Stimulated activated CD4-positive, alpha-beta T cell treated with anti-CD3 and anti-CD28 coated beads, TNF-alpha, amount 100 ng/mL, for 4 hours (primary cell): ENCODE data around the gene STK17B.

ENCODE experiments used
- DNase-seq, 3 experiments: peaks; one replicate each; pipeline ENCODE4 v3.0.0-alpha.2; 2020; ENCODE audit warnings: low read depth in 3 of 3

STK17B gene

DNA sequence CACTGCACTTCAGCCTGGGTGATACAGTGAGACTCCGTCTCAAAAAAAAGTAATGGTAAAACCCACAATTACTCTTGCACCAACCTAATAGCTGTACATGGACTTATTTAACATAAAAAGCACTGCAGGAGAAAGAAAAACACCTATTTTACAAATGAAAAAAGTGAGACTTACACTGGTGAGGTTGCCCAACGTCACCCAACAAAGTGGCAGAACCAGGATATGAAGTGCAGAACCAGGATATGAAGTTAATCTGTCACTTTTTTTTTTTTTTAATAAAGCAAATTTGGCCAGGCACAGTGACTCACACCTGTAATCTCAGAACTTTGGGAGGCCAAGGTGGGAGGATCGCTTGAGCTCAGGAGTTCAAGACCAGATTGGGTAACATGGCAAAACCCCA is 13.5 kb upstream of the STK17B start:
- DNase-seq = no peak

DNA sequence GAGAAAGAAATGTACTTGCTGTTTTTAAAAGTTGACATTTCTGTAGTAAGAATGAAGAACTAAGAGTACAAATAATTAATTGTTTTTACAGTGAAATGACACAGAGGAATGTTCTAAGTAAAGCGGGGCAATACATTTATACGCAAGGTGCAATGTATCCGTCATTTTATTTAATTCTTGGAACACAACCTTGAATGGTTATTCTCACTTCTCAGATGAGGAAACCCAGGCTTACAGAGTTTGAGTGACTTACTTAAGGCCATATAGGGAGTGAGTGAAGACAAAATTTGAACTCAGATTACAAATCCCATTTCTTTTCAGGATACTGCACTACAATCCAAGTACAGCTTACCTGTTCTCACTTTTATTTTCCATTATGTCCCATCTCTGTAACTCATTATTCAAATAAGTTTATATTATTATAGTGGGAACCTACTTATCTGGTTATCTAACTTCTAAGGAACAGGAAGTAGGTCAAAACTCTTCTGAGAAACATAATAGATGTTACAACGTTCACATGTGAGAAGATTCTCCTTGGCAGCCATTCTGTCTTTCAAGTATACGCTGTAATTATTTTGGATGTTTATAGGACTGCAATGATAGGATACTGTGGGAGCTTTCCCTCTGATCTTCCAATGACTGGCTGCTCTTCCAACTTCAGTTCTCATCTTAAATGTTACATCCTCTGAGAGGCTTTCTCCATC is 12.3 kb upstream of the STK17B start:
- no peak for DNase-seq

DNA sequence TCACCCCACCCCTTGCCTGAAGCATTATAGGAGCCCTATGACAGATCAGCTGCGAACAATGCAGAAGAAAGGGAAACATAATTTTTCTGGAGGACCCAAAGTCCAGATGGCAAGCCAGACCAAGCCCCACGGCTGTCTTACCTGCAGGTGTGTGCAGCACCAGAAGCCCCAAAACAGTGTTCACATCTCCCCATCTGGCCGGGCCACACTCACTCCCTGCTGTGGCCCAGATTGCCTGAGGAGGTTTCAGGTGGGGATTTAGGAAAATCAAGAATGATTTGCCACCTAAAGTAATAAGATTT is 11.7 kb upstream of the STK17B start:
- no peak for DNase-seq

DNA sequence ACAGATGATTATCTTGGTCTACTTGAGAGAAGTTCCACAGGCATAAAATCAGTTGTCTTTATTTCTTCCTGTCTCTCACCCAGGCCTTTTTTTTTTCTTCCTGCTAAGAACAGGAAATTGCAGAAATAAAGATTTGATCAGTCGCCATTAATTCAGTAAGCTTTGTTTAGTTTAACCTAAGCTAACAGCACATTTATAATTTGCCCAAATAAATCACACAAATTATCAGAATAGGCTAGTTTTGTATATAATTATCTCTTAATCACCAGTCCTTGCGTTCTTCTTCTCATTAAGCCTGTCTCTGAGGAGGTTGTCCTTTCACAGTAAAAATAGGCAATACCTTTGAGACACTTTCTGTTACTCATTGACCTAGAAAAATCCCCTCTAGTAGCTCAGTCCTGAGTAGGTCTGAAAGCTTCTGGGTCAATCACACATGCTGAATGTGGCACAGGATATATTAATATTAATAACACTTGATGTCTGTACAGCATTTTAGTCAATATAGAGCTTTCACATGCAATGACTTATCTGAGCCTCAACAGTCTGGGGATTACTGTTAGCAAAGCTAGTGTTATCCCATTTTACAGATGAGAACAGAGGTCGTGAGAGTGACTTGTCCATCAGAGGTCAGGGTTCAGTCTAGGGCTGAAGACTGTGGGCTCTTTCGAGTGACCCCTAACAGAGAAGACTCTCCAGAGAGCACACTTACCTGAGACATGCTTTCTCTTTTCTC is 11.2 kb upstream of the STK17B start:
- no peak for DNase-seq

DNA sequence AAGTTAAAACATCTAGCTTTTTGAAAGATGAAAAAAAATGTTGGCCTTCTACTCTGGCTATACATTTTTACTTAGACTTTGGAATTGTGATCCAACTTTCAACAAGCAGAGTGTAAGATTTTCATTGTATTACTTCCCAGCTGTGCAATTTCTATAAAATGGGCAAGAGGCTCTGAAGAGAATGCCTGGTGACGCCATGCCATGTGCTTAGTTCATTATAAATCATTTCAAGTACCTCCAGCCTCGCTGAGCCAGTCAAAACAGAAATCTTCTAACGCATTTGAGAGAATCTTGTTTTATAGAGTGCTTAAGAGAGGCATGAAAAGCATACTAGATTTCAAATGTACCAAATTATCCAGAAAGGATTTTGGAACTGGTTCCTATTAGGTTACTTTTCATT is 10.1 kb upstream of the STK17B start:
- DNase-seq = no peak

DNA sequence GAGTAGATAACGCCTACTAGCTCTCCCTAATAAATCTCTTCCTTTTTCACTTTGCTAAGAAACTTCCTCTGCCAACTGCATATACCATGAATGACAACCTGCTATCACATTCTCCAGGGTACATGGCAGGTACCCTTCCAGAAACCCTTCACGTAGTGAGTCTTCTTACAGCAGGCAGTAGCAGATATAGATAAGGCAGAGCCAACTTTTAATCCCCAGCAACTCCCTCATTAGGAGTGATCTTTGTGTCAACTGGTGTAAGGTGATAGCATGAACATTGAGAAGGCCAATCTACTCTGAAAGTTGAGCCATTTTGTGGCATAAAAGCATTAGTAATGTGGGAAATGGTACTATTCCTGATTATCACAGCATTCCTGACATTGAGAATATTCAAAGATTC is 5.7 kb upstream of the STK17B start:
- no peak for DNase-seq

DNA sequence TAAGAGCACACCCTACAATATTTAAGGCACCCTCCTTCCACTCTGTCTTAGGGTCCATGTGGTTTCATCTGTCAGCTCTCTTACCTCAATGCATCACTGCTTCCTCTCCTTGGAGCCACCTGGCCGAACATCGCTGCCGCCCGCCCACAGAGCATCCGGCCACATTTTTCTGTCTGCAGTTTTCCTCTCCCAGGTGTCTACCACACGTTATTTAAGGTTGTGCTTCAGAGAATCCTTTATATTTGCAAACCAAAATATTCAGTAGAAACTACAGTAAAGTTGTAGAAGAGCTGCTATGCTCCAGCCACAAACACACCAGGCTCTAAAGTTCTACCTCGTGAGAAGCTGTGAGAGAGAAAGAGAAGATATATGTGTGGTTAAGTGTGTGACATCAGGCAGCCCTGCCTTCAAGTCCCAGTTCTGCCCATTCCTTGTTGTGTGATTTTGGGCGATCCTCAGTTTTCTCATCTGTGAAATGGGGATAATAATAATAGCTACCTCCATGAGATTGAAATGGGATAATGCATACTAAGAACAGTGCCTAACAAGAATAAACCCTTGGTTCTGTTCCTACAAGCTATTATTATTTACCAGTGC is 4.9 kb upstream of the STK17B start:
- DNase-seq = peak in 2 of 3 experiments; percentile 67 to 80

DNA sequence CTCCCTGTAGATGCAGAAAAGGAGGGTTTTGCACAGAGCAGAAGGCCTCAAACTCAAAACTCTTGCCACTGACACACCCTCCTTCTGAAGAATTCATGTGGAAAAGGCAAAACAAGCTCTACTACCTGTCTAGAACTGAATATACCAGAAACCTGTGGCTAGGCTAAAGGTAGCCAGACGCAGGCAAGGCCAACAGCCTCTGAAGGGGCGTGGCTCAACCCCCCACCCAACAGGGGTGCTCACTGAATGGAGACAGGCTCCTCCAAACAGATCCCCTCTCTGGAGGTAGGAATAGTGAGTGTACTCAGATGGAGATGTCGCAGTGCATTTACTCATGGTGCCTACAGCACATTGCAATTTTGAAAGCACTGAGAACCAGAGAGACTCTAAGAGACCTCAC is 3.0 kb upstream of the STK17B start:
- no peak for DNase-seq

DNA sequence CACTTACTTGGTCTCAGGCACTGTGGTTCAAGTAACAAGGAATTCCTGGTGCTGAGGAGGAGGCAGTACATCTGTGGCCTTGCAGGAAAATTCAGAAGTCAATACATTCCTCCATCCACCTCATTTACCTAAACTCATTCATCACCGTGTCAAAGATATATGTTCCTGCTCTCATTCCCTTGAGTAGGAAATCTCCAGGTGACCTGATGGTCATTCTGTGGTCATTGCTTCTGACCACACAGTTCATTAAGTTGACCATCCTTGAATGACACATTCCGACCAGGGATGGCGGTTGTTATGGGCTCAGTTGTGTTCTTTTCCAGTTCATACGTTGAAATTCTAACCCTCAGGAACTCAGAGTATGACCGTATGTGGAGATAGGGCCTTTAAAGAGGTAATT is 2.1 kb upstream of the STK17B start:
- no peak for DNase-seq

DNA sequence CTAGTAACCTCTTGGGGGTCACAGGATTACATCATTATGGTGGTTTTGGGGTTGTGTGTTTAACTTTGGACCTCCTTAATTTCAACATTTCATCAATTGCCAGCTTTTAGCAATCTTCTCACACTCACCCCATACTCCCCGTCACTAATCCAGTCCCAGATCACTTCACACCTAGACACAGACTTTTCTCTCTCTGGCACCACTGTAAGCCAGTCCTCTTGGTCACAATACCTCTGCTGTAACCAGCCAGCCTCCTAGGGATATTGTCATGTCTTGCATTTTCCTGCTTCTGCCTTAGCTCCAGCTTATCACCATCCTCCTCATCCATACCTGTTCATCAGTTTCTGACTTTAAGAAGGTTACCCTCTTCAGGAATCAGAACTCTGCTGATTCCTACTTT is 1.6 kb upstream of the STK17B start:
- DNase-seq = no peak

DNA sequence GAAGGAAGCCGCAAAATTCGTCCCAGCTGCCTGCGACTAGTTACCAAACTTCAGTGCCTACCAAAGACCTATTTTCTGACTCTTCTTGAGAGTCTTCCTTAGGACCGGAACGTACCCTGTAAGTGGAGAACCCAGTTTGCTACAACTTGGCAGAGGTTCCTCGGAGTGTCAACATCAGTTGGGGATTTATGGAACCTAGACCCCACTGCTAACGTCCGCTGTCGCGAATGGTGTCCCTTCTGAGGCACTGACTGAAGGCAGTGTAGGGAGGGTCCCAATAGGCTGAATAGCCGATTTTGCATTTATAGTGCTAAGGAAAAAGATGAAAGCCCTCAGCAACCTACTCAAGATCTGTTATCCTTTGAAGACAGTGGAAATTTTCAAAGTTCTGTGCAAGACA is 568 bp upstream of the STK17B start:
- DNase-seq = no peak

DNA sequence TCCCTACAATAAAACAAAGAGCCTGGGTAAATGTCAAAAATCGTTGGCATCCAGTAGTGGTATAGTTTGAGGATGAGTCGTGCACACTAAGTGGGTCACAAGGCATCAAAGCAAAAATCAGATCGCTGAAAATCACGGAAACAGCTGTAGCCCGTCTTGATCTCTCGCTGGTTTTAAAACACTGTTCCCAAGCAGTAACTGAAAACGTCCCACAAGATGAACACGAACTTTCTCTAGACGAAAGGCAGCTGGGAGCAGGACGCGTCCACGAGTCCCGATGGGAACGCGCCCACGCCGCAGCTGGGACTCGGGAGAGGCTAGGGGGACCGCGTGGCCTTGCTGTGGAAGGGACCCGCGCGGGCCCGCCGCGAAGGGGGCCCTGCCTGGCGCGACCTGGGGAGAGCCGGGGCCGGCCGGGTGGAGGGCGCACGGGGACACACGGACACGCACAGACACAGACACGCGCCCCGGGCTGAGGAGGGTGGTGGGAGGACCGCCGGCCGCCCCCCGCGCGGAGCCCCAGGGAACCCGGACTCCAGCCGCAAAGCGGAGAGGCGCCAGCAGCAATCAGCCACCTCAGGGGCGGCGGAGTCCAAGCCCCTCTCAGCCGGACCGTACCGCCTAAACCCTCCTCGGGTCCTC is 651 bp downstream of the STK17B start:
- DNase-seq = peak in 1 of 3 experiments; percentile 34

DNA sequence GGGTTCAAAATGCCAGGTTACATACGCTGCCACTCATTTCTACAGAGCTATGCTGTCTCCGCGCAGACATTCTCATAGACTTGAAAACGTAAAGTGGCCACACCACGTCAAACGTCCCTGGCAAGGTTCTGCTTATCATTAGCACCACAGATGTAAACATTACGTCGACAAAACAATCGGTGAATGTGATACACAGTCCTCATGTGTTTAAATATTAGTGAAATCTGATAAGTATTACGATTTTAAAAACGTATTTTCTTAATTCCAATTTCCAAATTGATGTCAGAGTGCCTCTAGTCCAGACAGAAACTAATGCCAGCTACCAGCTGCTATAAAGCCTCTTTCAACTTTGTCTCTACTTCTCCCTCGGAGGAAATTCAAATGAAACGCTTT is 1.2 kb downstream of the STK17B start:
- peak in 1 of 3 experiments; percentile 39 for DNase-seq

DNA sequence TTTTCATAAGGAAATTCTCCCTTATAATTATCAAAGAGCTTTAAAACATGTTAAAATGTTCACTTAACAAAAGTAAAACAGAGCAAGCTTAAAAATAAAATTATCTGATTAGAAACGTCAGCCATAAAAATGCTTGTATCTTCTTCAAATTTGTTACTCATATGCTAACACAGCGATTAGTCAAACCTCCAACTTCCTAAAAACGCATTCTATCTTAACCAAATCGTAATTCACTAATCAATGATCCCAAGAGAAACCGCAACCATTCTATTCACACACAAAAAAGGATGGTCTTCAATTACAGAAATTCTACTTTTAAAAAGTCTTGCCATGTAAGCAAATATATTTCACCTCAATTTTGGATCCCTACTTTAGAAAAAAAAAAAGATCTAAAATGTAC is 1.9 kb downstream of the STK17B start:
- no peak for DNase-seq

DNA sequence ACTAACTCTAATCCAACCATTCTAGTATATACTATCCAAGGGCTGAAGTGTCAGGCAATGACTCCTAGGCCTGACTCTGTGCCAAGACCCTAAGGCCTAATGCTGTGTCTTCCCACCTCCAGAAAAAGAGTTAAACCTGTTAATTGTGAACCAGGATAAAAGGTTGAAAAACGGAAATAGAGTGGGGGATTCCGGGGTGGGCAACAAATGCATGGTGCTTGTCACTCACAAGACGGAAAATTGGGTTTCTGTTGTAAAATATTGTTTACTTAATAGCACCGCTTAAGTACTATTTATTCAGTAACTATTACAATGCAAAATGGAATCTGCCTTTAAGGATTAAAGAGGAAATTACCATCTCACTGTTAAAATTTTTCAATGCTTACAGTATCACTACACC is 3.2 kb downstream of the STK17B start:
- DNase-seq = no peak

DNA sequence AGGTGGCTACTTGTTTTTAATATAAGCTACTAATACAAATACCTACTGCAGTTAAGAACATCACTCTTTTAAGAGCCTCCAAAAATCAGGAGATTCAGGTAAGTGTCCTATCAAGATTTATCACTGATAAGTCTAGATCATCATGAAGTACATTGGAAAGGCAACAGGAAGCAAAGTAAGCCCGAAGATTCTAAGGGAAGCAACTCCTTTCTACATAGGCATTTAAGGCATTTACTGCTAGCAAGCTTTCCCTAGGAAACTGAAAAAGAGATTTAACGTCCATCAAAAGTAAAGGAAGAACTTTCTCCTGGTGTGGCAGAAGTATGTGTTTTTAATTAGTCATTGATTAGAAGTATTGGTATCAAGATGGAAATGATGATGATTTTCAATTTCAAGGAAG is 3.7 kb downstream of the STK17B start:
- DNase-seq = no peak

DNA sequence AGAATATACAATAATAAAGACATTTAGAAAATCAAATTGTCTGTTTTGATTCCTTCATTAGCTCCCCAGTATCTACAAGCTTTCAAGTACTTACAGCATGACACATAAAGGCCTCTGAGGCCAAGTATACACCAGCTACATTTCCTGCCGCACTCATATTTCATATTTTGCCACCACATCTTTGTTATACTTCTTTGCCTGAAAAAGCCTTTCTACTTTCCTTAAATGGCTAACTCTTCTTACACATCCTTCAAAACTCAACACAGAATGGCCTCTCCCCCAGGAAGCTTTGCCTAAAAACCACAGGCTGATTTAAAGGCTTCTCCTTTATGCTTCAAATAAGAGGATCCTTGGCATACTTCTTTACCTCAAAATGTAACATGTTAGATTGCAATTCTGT is 4.5 kb downstream of the STK17B start:
- DNase-seq = no peak

DNA sequence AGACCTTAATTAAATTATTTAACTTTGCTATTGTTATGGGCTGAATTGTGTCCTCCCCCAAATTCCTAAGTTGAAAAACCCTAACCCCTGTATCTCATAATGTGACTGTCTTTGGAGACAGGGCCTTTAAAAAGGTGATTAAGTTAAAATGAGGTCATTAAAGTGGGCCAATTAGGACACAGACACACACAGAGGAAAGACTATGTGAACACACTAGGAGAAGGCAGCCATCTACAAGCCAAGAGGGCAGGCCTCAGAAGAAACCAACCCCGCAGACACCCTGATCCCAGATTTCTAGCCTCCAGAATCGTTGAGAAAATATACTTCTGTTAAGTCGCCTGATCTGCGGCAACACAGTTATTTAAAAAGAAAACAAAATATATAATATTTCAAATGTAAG is 6.4 kb downstream of the STK17B start:
- DNase-seq = no peak

DNA sequence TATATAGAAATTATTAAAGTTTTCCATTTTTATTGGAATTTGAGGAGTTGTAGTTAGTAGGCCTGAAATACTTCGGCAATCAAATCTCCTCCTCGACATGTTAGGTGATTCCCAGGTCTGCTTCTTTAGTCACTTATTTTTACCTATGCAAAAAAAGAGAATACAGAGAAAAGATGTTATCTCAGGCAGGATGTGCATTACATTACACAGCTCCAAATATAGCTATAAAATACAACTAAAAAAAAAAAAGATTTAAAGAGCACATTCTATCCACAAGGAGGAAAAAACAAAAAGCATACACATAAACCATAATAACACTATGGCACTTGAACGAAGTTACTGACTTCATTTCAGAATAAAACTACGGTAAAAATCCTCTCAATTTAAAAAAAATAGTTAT is 8.1 kb downstream of the STK17B start:
- no peak for DNase-seq

DNA sequence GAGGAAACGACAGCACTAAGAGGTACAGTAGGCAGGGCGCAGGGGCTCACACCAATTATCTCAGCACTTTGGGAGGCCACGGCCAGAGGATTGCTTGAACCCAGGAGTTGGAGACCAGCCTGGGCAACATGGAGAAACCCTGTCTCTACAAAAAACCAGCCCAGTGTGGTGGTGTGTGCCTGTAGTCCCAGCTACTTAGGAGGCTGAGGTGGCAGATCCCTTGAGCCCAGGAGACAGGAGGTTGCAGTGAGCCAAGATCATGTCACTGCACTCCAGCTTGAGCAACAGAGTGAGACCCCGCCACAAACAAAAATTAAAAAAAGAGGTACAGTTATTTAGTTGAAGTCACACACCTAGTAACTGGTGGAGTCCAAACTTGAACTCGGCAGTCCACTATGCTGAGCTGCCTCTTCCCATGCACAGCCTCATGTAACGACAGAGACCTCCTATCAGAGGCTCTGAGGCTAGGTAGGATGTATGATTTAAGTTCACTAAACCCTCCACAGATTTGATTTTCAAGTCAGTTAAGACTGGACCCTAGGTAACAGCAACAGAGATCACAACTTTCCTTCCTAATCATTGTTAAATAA is 8.7 kb downstream of the STK17B start:
- no peak for DNase-seq

DNA sequence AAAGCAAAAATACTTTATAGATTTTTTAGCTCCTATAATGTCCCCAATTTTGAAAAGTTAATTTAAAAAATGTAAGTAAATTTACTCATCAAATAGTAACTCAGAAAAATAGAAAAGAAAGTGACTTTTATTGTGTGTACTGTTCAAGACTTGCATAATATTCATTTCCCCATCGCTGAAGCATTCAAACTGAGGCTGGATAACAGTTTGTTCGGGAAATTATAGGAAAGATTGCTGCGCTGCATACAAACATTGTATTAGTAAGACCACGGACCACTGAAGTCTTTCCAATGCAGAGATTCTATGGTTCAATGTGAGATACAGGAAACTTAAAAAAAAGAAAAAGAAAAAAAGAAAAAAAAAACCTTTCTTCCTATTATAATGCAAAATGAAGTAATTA is 10.4 kb downstream of the STK17B start:
- no peak for DNase-seq

DNA sequence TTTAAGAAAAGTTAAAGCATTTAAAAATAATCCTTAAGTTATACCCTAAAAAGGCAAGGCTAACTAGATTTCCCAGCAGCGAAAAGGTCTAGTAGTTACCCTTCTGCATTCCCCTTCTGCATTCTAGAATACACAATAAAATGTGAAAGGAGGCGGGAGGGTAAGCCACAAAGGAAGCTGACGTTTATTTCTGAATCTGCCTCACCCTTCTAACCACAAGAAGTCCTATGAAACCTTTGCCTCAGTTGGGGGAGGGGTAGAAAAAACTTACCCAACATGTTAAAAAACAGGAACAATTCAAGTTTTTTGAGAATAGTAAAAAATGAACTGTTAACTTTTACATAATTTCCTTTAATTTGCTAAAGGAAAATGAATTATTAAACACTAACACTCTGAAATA is 11.3 kb downstream of the STK17B start:
- peak in 1 of 3 experiments; percentile 41 for DNase-seq
